Measurements from ENCODE around the gene APBB2. TPM values are rescaled to one million over a fixed set of nuclear protein-coding genes. Genes with fewer than 3 reads are reported as not detected.

APBB2 gene
- total and polyA plus RNA-seq, 2 of the 8 experiments (the other 6 are each of a cell fraction or from before 2014, with no cell fraction given) = 58.7 to 59.4 TPM

- H3K9me3 ChIP-seq (ENCODE audit: insufficient read depth in 2 of 2, low read depth in 1 of 2, low read length in 1 of 2) = no peaks in the 10 kb centered on the region
- no peak overlapping the region for H2BK15ac ChIP-seq (ENCODE audit: low read length)
- no peak overlapping the region for H3K18ac ChIP-seq (ENCODE audit: extremely low read depth, low read length)
- H3K27me3 ChIP-seq (replicated peaks in 1 of 4; ENCODE audit: control insufficient read depth in 3 of 4, extremely low read depth in 1 of 4, insufficient read depth in 3 of 4, low read length in 3 of 4) = no peaks in the 10 kb centered on the region
- H3K4me2 ChIP-seq (ENCODE audit: insufficient read depth in 1 of 2, low read depth in 2 of 2, low read length in 2 of 2) = no peak overlapping the region
- H2AFZ ChIP-seq (ENCODE audit: low read length) = no peak overlapping the region
- H4K8ac ChIP-seq (ENCODE audit: extremely low read depth, insufficient read depth, low read length) = no peak overlapping the region
- H3K36me3 ChIP-seq (ENCODE audit: control insufficient read depth in 2 of 4, insufficient read depth in 4 of 4, low read length in 3 of 4) = peaks cover 60 to 91% (median 83%) of the 10 kb centered on the region in 4 experiments
- DNase-seq (ENCODE audit: low read depth in 1 of 2, low spot score in 2 of 2) (no peak), FAIRE-seq (no peak)
- no peak overlapping the region for H3K56ac ChIP-seq (replicated peaks; ENCODE audit: insufficient read length, low read depth, low read length)
- POLR2A ChIA-PET (ENCODE audit: partially characterized antibody) = interaction anchor here (0.6 to 2.3 kb wide), 7 partner anchors 14 to 376 kb away, joined by 3 to 6 read pairs (median 3); no protein-coding TSS in a partner anchor
- H3K23ac ChIP-seq (ENCODE audit: insufficient read length) = no peak overlapping the region
- peaks cover 9% of the 10 kb centered on the region for H3K23me2 ChIP-seq (ENCODE audit: low read depth, low read length)
- no peak overlapping the region for H4K5ac ChIP-seq (ENCODE audit: insufficient read length, low read depth, low read length)
- H3K79me1 ChIP-seq (ENCODE audit: low read depth, low read length) = peaks cover 3% of the 10 kb centered on the region
- 95% methylated on average over 6 of the region's 6 CpGs; no CpG with 5 or more reads in 1 of the 2 experiments for WGBS, 2 experiments (ENCODE audit: extremely low coverage in 1 of 2, insufficient coverage in 1 of 2, insufficient read length in 1 of 2, insufficient replicate concordance in 2 of 2, low coverage in 1 of 2, low lambda C conversion rate in 2 of 2, missing lambda C conversion rate in 1 of 2)
- H4K91ac ChIP-seq (replicated peaks; ENCODE audit: insufficient read length, low read length) = no peak overlapping the region
- no peak overlapping the region for H2BK20ac ChIP-seq (ENCODE audit: low read length)
- peaks cover 0 to 8% (median 4%) of the 10 kb centered on the region in 4 experiments; a peak in 4 of 7 replicates for H3K4me1 ChIP-seq (replicated peaks in 1 of 4; ENCODE audit: control insufficient read depth in 3 of 4, insufficient read depth in 4 of 4, low read length in 3 of 4)
- H3K27ac ChIP-seq (ENCODE audit: low read depth, low read length) = no peak overlapping the region
- H2BK12ac ChIP-seq (ENCODE audit: low read depth, low read length) = no peak overlapping the region
- H4K20me1 ChIP-seq (replicated peaks in 1 of 2; ENCODE audit: control insufficient read depth in 1 of 2, insufficient read depth in 2 of 2, low read length in 2 of 2) = peaks cover 10% of the 10 kb centered on the region in 2 experiments
- CTCF ChIA-PET (ENCODE audit: partially characterized antibody) = interaction anchor here (0.6 kb wide), 2 partner anchors 416 to 1453 kb away, joined by 3 read pairs; no protein-coding TSS in a partner anchor
- no peak overlapping the region for H2BK120ac ChIP-seq (replicated peaks; ENCODE audit: low read depth, low read length)
- TF ChIP-seq POLR2AphosphoS5 (IDR thresholded peaks at IDR 0.05; ENCODE audit: low read depth, low read length) (0 out of 2 replicates have a peak, but pooled peaks have one; percentile 9), BACH1 (IDR thresholded peaks at IDR 0.05; ENCODE audit: low read length) (no peak), SP2 (IDR thresholded peaks at IDR 0.05; ENCODE audit: low read length) (no peak), POLR2A (IDR thresholded peaks at IDR 0.05; ENCODE audit: control extremely low read depth in 1 of 2, low read depth in 2 of 2, low read length in 2 of 2) (peak in 1 of 2 experiments; percentile 24; a peak in 1 of 3 replicates), CTCF (IDR thresholded peaks at IDR 0.05; ENCODE audit: control extremely low read depth in 1 of 3, insufficient read depth in 1 of 3, low read depth in 1 of 3, low read length in 3 of 3) (no peak)
- H3K4ac ChIP-seq (replicated peaks; ENCODE audit: insufficient read length, low read depth, low read length) = no peak overlapping the region
- no peak overlapping the region for H3K14ac ChIP-seq (ENCODE audit: insufficient read length)
- H3K4me3 ChIP-seq (ENCODE audit: extremely low read depth in 1 of 4, insufficient read depth in 2 of 4, low read depth in 3 of 4, low read length in 4 of 4) = no peak overlapping the region
- no peak overlapping the region for H3K9ac ChIP-seq (replicated peaks in 1 of 4; ENCODE audit: extremely low read depth in 1 of 4, low read depth in 3 of 4, low read length in 3 of 4)
- H2AK5ac ChIP-seq (ENCODE audit: low read depth, low read length) = no peak overlapping the region
- peaks cover 0 to 37% of the 10 kb centered on the region in 2 experiments; a peak in 2 of 4 replicates for H3K79me2 ChIP-seq (ENCODE audit: control insufficient read depth in 1 of 2, insufficient read depth in 2 of 2, low read length in 2 of 2)
- no peak overlapping the region for H2BK5ac ChIP-seq (ENCODE audit: low read depth, low read length)
Measured at GRCh38 chr4:41262198-41262597, 47.9 kb upstream of the APBB2 start.

Measured in H1 (cell line).